Kidney (tissue), 14 donors: ENCODE results near the gene ITGA8. TPM values are rescaled to one million over a fixed set of nuclear protein-coding genes. Genes with fewer than 3 reads are reported as not detected.
"Not testable (repeated sequence)": the region's sequence is repeated elsewhere in the genome, so short reads cannot be mapped to it uniquely, and the experiment has no call there.

Experiments
- DNase-seq, 5 donors: peaks; one replicate each; pipeline ENCODE4 v3.0.0-alpha.2; 2013 to 2020
- FAIRE-seq: peaks from 2 replicates; lab custom pipeline; 2012; peaks lifted over from hg19 to GRCh38; lab: Jason Lieb, UNC
- H3K27ac ChIP-seq, 2 donors: one replicate each; pipeline ENCODE4 v1.7.0; 2013; ENCODE audit warnings: low read depth in 2 of 2, low read length in 2 of 2, inconsistent platforms in 1 of 2
- H3K27me3 ChIP-seq: one replicate; pipeline ENCODE4 v1.7.1; 2013; ENCODE audit warnings: low read length, inconsistent platforms; ENCODE audit not compliant: control insufficient read depth, insufficient read depth
- H3K36me3 ChIP-seq, 3 donors: one replicate each; pipeline versions ENCODE4 v1.7.0 to v1.7.1; 2013; ENCODE audit warnings: low read length in 3 of 3, control low read depth in 1 of 3, inconsistent platforms in 1 of 3; ENCODE audit not compliant: insufficient read depth in 3 of 3, control insufficient read depth in 2 of 3
- H3K4me1 ChIP-seq, 3 donors: one replicate each; pipeline versions ENCODE4 v1.7.0 to v1.7.1; 2013; ENCODE audit warnings: low read length in 3 of 3, inconsistent platforms in 1 of 3, low read depth in 1 of 3; ENCODE audit not compliant: control insufficient read depth in 2 of 3, insufficient read depth in 2 of 3
- H3K4me3 ChIP-seq, 3 donors: one replicate each; pipeline versions ENCODE4 v1.7.0 to v1.8.1; 2013; ENCODE audit warnings: low read length in 3 of 3, control low read depth in 1 of 3, inconsistent platforms in 1 of 3
- H3K9ac ChIP-seq, 3 donors: one replicate each; pipeline versions ENCODE4 v1.7.0 to v1.7.1; 2013; ENCODE audit warnings: low read length in 3 of 3, control low read depth in 1 of 3, inconsistent platforms in 1 of 3
- H3K9me3 ChIP-seq, 3 donors: one replicate each; pipeline versions ENCODE4 v1.7.0 to v1.7.1; 2013; ENCODE audit warnings: low read length in 3 of 3, control low read depth in 1 of 3, inconsistent platforms in 1 of 3; ENCODE audit not compliant: control insufficient read depth in 2 of 3, insufficient read depth in 1 of 3
- CTCF ChIP-seq: IDR thresholded peaks from 3 replicates; pipeline ENCODE4 v1.5.1; 2012; ENCODE audit warnings: mild to moderate bottlenecking, moderate library complexity, borderline replicate concordance; ENCODE audit not compliant: insufficient read depth; ENCODE audit errors: extremely low read depth
- intact Hi-C: fragments of 100-400 bp; cut with DNase I; formaldehyde crosslinking; loops from one replicate; pipeline ENCODE4 v1.11.1; 2022
- polyA plus RNA-seq: library from polyadenylated mRNA; stranded (reverse); fragments of 350-450 nt; fragmentation: Illumina TruSeq; extraction: RNeasy Lipid Tissue Mini Kit (QIAGEN cat#74804); gene quantifications from one replicate; pipeline ENCODE4 v1.2.3, GENCODE V29; 2014; ENCODE audit warnings: low read depth, low replicate concordance; ENCODE audit not compliant: insufficient read depth
- total RNA-seq: library from RNA; stranded (reverse); fragmentation: NEBNext Ultra II Directional; extraction: Animal tissue kit (Norgen Biotek cat#: 25700); gene quantifications from one replicate; pipeline ENCODE4 v1.2.1, GENCODE V29; 2021
- donor health status: control.
- donor health status: control.
- donor health status: control.
- donor health status: control.
- donor health status: control.
- donor health status: DM: yes; HTN: yes; CAD: no.
- donor health status: Normal renal cell carcinoma (clear cell type).

ITGA8 gene
- total and polyA plus RNA-seq, 2 donors from 2014 or later: 10.8 to 22.1 TPM

DNA sequence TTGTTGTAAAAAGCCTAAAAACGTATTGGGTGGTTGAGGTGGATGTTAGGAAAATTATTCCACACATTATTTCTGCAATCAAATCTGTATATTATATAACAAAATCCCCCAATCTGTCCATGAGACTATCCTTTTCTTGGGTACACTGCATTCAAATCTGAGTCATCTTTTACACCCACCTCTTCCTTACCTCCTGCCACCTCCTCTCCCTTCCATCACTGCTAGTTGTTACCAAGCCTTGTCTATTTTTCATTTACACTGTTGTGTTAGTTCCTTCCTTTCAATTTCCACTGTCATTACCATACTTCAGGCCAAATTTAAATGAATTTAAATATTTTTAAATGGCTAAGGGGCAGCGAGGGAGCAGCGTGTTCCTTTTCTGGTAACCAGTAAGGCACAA lies 83.3 kb downstream of the ITGA8 start:
- TF ChIP-seq CTCF: no peak
- Histone ChIP-seq H3K9ac (no peak overlapping the region), H3K4me1 (no peaks in the 10 kb centered on the region), H3K36me3 (no peaks in the 10 kb centered on the region), H3K4me3 (no peak overlapping the region), H3K27me3 (no peaks in the 10 kb centered on the region), H3K27ac (no peak overlapping the region), H3K9me3 (no peaks in the 10 kb centered on the region)
- DNase-seq (no peak), FAIRE-seq (no peak)
- intact Hi-C loops: no loop called here

GRCh38 chr10:15632456-15633091 lies 87.1 kb downstream of the ITGA8 start:
- no peak for DNase-seq
- Histone ChIP-seq H3K4me3 (no peak overlapping the region), H3K36me3 (no peaks in the 10 kb centered on the region), H3K27me3 (no peaks in the 10 kb centered on the region), H3K9me3 (no peaks in the 10 kb centered on the region), H3K4me1 (no peaks in the 10 kb centered on the region), H3K9ac (no peak overlapping the region), H3K27ac (no peak overlapping the region)
- intact Hi-C loops: no loop called here
- no peak for FAIRE-seq
- no peak for TF ChIP-seq CTCF

DNA sequence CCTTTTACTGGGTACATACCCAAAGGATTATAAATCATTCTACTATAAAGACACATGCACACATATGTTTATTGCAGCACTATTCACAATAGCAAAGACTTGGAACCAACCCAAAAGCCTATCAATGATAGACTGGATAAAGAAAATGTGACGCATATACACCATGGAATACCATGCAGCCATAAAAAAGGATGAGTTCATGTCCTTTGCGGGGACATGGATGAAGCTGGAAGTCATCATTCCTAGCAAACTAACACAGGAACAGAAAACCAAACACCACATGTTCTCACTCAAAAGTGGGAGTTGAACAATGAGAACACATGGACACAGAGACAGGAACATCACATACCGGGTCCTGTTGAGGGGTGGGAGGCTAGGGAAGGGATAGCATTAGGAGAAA lies 88.5 kb downstream of the ITGA8 start:
- intact Hi-C loops, DNase-seq, H3K27ac ChIP-seq, H3K4me1 ChIP-seq, H3K9me3 ChIP-seq, H3K36me3 ChIP-seq, H3K9ac ChIP-seq, H3K27me3 ChIP-seq, H3K4me3 ChIP-seq, FAIRE-seq: not testable (repeated sequence)

GRCh38 chr10:15630353-15630752 lies 89.4 kb downstream of the ITGA8 start:
- no peak overlapping the region for H3K27ac ChIP-seq
- H3K9ac ChIP-seq: no peak overlapping the region
- intact Hi-C loops: no loop called here
- FAIRE-seq (no peak), DNase-seq (peak in 2 of 5 donors; percentile 14 to 59)
- H3K4me3 ChIP-seq: no peak overlapping the region
- H3K36me3 ChIP-seq: no peaks in the 10 kb centered on the region
- no peak for TF ChIP-seq CTCF
- H3K27me3 ChIP-seq: no peaks in the 10 kb centered on the region
- no peaks in the 10 kb centered on the region for H3K9me3 ChIP-seq
- H3K4me1 ChIP-seq: no peaks in the 10 kb centered on the region
